HTR-8/SVneo (cell line): ENCODE results near the gene PEDS1.
A peak's percentile ranks its signal among the peaks of the same experiment; 100 is the strongest.
"Not testable (repeated sequence)": the region's sequence is repeated elsewhere in the genome, so short reads cannot be mapped to it uniquely, and the experiment has no call there.

ENCODE experiments used
- DNase-seq: peaks from one replicate; pipeline ENCODE4 v3.0.0; 2011; ENCODE audit warnings: low spot score, mixed read lengths; ENCODE audit not compliant: insufficient read length
- FAIRE-seq: peaks from 2 replicates; lab custom pipeline; 2011; peaks lifted over from hg19 to GRCh38; lab: Jason Lieb, UNC

The PEDS1 gene

DNA sequence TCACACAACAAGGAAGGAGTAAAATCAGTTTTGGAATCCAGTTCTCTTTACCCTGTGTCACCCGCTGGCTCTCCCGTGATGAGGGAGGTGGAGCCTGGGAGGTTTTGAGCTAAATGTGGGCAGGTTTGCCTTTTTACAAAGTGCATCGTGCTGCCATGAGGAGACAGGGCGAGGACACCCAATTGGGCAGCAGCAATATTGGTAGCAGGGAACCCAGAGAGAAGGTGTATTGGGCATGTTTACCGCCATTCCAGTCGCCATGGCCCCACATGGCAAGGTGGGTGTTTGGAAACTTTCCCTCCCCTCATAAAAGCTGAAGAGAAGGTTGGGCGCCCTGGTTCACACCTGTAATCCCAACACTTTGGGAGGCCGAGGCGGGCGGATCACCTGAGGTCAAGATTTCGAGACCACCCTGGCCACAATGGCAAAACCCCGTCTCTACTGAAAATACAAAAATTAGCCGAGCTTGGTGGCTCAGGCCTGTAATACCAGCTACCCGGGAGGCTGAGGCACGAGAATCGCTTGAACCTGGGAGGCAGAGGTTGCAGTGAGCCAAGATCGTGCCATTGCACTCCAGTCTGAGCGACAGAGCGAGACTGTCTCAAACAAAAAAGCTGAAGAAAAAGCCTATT, 37.0 kb downstream of the PEDS1 start:
- FAIRE-seq (no peak), DNase-seq (no peak)

DNA sequence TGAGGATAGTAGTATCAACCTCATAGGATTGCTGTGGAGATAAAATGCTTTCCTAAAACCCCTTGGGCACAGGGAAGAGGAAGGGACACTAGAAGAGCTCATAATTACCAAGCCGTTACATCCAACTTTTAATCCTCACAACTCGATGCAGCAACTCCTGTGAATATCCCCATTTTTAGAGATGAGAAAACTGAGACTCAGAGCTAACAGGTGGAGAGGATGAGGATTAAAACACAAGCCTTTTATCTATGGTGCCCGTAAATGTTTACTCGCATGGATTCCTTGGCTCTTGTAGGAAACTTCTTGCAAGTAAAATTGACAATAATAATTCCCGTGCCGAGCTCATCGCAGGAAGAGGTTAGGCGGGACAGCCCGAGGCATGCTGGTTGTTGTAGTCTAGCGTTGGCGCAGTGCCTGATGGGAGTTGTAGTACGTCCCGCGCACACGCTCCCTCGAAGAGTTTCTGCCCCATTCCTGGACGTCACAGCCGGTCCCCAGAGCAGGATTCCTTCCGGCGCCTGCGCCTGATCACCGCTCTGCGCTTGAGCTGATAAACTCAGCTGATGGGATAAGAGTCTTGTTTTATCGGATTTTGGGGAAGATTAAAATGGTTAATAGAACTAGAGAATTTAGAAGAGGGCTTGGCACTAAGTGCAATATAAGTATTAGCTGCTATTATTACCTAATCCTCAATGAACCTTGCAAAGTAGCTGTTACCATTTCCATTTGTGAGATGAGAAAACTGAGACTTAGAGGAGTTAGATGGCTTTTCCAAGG, 37.7 kb downstream of the PEDS1 start:
- FAIRE-seq, result peak; percentile 99
- peak; percentile 100 for DNase-seq

DNA sequence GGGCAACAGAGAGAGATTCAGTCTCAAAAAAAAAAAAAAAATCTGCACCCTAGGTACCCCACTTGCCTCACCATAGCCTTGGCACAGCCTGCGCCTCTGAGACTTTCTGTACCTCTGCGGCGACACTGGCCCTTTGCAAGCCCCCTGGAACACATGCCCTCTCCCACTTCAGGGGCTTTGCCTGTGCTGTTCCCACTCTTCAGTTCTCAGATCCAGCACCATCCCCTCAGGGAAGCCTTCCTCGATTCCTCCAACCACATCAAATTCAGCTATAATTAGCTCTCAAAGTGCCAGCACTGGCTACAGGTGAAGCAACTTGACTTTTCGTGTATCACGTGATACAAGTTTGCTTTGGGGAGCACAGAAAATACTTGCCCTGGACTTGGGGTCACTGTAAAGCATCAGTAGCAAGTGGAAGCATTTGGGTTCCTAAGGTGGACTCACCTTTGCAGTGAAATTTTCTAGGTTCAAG, 38.4 kb downstream of the PEDS1 start:
- DNase-seq (no peak), FAIRE-seq (peak; percentile 69)

DNA sequence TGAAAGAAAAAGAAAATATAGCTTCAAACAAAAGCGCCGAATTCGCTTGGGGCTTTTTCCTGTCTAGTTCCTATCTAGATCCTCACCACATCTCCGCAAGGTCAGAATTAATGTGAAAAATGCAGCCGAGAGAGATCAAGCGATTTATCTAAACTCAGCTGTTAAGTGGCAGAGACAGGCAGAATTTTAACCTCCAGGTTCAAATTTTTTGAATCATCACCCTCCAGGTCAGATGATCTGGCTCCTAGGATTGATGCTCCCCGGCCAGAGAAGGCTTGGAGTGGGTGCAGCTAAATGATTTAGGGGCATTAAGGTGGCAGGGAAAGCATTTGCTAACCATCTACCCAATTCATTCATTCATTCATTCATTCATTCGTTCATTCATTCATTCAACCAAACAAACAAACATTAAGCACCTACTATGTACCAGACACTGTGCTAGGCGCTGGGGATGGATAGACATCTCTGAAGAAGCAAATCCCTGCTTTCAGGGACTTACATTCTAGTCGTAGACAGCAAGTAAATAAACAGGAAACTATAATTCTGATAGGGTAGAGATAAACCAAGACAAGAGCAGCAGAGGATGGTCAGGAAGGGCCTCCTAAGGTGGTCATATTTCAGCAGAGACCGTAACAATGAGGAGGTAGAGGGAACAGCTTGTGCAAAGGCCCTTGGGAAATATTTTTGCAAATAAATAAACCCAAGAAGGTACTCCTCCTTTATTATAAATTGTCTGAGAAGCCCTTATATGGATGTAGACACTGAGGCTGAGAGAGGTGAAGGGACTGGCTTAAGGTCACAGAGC, 39.9 kb downstream of the PEDS1 start:
- FAIRE-seq (no peak), DNase-seq (no peak)

DNA sequence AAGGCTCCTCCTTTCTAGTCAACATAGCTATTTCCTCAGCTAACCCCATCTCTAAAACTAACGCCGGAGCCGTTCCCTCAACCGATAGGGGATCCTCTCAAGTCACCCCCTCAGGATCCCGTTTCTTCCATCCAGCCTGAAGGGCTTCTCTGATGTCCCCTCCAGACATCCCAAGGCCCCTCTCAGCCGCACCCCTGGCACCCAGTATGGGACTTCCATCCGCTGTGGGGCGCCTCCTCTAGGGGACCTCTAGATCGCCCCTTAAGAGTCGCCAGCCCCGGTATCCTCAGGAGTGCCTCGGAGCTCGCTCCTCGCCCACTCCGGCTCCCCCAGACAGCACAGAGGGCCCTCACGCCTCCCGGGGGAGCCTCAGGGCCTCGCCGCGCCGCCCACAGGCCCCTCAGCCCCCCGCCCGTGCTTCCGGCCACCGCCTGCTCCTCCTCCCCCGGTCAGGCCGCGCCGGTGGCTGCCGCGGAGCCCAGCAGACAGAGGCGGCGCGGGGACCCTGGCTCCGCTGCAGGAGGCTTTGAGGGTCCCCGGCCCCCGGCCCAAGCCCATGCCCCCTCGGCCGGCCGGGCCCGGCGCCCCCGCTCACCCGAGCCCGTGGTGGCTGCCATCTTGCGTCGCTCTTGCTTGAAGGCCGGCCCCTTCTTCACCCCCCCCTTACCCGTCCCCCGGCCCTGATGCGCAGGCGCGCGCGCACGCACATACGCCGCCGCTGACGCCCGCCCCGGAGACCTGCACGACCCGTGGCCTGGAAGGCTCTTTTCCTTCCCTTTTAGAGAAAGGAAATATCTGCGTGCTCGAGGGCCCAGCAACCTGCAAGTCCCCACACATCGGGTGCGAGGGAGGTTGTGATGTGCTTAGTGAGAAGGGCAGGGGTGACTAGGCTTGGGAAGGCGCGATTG, 40.8 kb downstream of the PEDS1 start, which contains the start of gene UBE2V1:
TSS of gene UBE2V1 (minus strand) at position 639 of the 908 bp plus-strand sequence. CDS start at position 617, 22 bp downstream.
- DNase-seq (peak; percentile 100), FAIRE-seq (peak; percentile 93)

DNA sequence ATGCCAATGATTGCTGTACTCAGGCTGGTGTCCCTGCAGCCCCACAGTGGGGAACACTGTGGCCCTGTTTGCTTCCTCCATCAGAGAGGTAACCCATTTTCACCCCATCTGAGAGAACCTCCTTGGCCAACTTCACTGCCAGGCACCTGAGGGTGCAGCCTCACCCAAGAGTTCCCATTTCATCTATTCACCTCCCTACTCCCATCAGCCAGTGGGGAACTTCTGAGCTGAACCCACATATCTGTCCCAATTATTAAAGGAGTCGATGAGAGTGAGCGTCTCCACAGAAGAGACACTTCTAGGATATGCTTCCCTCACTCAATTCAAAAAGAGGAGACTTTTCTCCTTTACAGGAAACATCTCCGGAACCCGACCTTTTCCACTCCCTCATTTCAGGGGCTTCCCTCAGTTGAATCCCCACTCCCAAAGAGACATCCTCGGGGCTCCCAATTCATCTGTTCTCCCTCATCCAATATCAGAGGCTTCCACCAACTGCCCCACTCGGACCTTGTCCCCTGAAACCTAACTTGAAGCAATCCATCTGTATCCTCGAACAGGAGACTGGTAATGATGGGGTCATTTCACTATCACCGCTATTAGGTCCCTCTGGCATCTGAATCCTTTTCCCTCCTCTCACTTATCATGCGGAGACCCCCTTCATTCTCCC, 41.6 kb downstream of the PEDS1 start:
- no peak for DNase-seq

DNA sequence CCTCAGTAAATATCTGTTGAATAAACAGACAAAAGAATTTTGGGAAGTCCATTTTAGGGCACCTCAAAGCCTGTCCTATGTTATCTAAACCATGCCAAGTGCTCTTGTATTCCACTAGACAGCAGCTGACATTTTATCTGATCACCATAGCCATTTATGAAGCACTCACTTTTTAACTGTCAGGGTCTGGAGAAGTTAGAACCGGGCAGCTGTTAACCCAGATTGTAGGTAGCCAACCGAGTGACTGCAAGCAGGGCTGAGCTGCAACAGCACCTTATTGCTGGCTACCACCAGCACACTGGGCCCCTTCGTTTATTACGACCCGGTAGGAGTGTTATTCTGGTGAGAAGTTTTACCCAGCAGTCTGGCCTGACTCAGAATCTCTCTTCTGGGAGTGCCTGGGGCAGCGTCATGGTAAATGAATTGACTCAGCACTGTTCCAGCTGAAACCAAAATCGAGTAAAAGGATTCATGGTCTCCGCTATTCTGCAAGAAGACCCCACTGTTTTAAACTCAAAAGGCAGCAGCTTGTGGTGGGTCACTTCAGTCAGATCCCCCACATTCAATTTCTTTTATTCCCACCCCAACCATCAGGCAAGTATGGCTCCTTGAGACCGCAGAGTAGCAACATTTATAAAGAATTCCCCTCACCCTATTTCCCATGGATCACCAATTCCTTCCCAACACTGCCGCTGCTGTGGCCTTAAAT, 42.2 kb downstream of the PEDS1 start:
- FAIRE-seq (peak; percentile 80), DNase-seq (peak; percentile 70)

More for the DNA sequence above, 41.6 kb downstream of the PEDS1 start:
- no peak for FAIRE-seq

DNA sequence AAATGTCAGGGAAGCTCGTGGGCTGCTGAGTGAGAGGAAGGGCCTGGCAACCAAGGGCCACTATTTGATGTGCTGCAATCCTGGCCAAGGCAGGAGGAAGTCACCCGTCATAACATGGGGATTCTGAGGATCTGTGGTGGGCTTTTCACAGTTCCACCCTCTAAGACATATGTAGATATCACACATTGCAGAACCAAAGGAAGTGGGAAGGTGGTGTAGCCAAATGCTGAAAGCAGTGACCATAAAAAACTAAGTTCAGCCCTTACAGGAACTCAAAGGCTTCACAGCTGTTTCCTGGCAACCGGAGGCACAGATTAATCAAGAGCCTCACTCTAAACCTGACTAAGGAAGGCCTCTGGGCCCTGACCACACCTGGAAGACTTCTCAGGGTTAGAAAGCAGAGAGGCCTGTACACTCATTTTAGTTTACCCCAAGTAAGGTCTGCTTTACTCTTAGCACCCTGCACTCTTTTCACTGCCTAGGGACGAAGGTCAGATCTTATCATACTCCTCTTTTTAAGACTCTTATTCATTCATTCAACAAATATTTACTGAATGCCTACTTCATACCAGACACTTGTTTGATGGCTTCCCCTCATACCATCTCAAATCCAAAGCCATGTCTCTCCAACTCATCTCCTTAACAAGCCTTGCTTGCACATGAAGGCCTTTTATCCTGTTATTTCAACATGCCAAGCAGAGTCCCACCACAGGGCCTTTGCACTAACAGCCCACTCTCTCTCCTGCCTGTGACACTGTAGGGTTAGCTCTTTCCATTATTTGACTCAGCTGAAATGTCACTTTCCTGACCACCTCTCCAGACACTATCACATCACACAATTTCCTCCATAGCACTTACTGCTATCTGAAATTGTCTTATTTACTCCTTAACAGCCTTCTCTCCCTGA, 43.1 kb downstream of the PEDS1 start:
- FAIRE-seq, result peak; percentile 84
- no peak for DNase-seq

DNA sequence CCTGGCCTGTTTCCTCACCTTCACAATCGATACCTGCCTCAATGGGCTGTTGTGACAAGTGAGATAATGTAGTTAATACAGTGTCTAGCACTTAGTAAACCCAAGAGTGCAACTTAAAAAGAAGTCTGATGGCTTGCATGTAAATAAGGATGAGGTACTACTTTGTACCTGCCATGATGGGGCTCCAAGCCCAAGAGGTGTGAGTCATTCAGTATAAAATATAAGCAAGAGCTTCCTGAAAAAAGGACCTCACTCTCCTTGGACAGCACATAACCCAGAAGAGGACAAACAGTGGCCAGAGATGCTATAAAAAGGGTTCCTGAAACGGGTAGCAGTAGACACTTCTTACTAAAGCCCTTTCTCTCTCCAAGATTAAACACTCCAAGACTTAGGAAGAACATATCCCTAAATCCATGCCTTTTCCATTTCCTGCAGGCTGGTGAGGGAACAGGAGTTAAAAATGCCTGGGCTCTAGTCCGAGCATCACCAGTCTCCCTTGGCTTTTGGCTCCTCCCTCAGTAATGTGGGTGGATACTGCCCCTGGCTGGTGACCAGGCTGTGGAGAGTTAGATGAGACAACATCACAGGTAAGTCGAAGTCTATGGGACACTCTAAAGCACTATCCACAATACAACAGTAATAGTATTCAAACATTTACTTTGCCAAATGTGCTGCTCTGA, 44.8 kb downstream of the PEDS1 start:
- FAIRE-seq (peak; percentile 74), DNase-seq (no peak)

DNA sequence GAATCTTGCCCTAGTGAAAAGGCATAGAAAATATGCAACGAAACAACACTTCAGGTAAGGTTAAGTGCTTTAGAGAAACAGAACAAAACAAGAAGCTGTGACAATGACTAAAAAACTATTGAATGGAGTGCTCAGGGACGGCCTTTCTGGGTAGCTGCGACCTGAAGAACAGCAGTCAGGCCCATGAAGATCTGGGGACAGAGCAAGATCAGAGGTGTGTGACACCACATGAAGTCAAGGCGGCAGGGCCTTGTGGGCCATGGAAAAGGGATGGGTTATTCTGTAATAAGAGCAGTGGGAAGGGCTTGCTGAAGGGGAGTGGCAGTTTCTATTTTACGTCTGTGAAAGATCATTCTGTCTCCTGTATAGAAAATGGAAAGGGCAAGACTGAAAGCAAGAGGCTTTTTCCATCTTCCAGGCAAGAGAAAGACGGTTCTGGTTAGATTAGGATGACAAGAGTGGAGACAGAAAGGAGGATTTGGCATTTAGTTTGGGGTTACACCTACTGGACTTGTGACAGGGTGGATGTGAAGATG, 45.7 kb downstream of the PEDS1 start:
- DNase-seq, result no peak
- peak; percentile 31 for FAIRE-seq

DNA sequence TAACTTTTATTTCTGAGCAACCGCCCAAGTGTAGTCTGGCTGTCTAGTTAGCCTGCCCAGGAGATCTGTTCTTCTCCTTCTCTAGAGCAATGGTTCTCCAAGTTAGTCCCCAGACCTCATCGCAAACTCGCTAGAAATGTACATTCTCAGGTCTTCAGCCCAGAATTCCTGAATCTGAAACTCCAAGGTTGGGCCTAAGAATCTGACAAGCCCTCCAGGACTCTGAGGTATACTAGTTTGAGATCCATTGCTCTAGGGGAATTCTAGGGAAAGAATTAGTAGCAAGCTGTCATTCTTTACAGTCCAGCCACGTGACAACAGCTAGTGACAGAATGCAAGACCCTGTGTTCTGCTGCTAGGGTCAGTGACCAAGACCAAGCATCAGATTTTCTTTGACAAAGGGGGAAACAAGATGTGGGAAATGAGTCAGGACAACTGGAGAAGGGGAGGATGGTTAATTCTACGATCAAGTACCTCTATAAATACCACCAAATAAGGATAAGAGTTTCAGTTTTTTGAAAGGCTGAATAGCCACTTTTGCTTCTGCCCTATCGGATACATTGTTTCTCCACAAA, 46.4 kb downstream of the PEDS1 start:
- FAIRE-seq (peak; percentile 77), DNase-seq (no peak)

DNA sequence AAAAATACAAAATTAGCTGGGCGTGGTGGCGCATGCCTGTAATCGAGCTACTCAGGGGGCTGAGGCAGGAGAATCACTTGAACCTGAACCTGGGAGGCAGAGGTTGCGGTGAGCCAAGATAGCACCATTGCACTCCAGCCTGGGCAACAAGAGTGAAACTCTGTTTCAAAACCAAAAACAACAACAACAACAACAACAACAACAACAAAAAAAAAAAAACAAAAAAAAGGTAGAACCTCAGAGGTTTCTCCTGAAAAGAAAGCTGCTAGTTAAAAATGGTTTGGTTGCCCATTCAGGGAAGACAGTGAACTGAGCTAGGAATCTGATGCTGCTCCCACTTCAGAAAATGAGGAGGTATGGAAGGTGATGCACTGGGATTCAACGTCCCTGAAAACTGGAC, 46.9 kb downstream of the PEDS1 start:
- not testable (repeated sequence) for DNase-seq, FAIRE-seq
